GM23338 (cell line): ENCODE data around the gene EHD1.

Experiments
- CREB1 ChIP-seq: fragments of 250-450 bp; sonication (Bioruptor Pico); IDR thresholded peaks from 2 replicates; pipeline ENCODE4 v1.5.0; 2020; ENCODE audit warnings: low read depth, mild to moderate bottlenecking, moderate library complexity
- POLR2AphosphoS5 ChIP-seq: IDR thresholded peaks from 2 replicates; pipeline ENCODE4 v1.6.1; 2016; ENCODE audit warnings: antibody characterized with exemption, low read depth
- TF ChIP-seq, protein P1 (sequence below), 2 experiments: fragments of 200-600 bp in 1 of 2; sonication (generic) in 1 of 2; conservative IDR thresholded peaks; 2 replicates each; pipeline versions ENCODE4 v1.5.1 to v1.6.1; 2016 to 2017; ENCODE audit warnings: antibody characterized with exemption in 2 of 2, low read depth in 2 of 2, mild to moderate bottlenecking in 2 of 2, moderate library complexity in 1 of 2
- TF ChIP-seq, protein P2 (sequence below): IDR thresholded peaks from one replicate; pipeline ENCODE4 v1.6.1; 2018; ENCODE audit warnings: antibody characterized with exemption; ENCODE audit not compliant: unreplicated experiment

DNA sequence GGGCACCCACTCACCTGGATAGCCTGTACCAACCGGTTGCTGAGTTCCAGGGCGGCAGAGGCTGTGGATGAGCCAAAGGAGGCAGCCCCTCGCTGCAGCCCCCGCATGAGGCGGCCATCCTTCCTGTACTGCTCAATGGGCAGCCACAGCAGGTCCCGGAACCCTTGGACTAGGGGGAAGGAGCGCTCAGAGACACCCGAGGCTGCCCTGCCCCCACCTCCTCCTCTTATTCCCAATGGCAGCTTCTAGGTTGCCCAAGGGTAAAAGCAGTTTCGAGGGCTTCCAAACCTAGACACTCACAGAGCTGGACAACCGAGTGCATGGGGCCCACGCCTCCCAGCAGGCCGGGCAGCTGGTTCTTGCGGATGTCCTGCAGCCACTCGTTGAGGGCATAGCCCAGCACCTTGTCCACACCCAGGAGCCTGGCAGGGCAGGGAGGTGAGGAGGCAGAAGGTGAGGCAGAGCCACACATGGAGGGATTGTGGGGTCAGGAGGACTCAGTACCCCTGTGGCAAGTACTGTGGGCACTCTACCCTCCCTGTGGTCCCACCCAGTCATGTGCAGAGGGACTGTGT, 18.1 kb upstream of the EHD1 start:
- no peak for TF ChIP-seq POLR2AphosphoS5
- TF ChIP-seq, protein P1, sequence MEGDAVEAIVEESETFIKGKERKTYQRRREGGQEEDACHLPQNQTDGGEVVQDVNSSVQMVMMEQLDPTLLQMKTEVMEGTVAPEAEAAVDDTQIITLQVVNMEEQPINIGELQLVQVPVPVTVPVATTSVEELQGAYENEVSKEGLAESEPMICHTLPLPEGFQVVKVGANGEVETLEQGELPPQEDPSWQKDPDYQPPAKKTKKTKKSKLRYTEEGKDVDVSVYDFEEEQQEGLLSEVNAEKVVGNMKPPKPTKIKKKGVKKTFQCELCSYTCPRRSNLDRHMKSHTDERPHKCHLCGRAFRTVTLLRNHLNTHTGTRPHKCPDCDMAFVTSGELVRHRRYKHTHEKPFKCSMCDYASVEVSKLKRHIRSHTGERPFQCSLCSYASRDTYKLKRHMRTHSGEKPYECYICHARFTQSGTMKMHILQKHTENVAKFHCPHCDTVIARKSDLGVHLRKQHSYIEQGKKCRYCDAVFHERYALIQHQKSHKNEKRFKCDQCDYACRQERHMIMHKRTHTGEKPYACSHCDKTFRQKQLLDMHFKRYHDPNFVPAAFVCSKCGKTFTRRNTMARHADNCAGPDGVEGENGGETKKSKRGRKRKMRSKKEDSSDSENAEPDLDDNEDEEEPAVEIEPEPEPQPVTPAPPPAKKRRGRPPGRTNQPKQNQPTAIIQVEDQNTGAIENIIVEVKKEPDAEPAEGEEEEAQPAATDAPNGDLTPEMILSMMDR (conservative IDR thresholded peaks at IDR 0.05; ENCODE audit: low read depth in 2 of 2): no peak
- TF ChIP-seq, protein P2, sequence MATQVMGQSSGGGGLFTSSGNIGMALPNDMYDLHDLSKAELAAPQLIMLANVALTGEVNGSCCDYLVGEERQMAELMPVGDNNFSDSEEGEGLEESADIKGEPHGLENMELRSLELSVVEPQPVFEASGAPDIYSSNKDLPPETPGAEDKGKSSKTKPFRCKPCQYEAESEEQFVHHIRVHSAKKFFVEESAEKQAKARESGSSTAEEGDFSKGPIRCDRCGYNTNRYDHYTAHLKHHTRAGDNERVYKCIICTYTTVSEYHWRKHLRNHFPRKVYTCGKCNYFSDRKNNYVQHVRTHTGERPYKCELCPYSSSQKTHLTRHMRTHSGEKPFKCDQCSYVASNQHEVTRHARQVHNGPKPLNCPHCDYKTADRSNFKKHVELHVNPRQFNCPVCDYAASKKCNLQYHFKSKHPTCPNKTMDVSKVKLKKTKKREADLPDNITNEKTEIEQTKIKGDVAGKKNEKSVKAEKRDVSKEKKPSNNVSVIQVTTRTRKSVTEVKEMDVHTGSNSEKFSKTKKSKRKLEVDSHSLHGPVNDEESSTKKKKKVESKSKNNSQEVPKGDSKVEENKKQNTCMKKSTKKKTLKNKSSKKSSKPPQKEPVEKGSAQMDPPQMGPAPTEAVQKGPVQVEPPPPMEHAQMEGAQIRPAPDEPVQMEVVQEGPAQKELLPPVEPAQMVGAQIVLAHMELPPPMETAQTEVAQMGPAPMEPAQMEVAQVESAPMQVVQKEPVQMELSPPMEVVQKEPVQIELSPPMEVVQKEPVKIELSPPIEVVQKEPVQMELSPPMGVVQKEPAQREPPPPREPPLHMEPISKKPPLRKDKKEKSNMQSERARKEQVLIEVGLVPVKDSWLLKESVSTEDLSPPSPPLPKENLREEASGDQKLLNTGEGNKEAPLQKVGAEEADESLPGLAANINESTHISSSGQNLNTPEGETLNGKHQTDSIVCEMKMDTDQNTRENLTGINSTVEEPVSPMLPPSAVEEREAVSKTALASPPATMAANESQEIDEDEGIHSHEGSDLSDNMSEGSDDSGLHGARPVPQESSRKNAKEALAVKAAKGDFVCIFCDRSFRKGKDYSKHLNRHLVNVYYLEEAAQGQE: no peak
- TF ChIP-seq CREB1: no peak
